ENCODE data around the gene ZNF512. TPM values are rescaled to one million over a fixed set of nuclear protein-coding genes. Genes with fewer than 3 reads are reported as not detected.

ZNF512 gene
- total and polyA plus RNA-seq, 2 of the 13 experiments (the other 11 are each of a cell fraction or from before 2014, with no cell fraction given): 29.8 to 31.0 TPM

GRCh38 chr2:27663285-27664153 is 80.7 kb downstream of the ZNF512 start, which contains the start of the genes SLC4A1AP and SUPT7L (continued):
- peak; percentile 29; the same call in 1 of the 2 replicates for TF ChIP-seq ZNF747 (CRISPR knock-in tag; IDR thresholded peaks at IDR 0.05; ENCODE audit: borderline replicate concordance)
- peak; percentile 85 for TF ChIP-seq FOXP4 (CRISPR knock-in tag; IDR thresholded peaks at IDR 0.05)
- TF ChIP-seq MZF1 (CRISPR knock-in tag; IDR thresholded peaks at IDR 0.05; ENCODE audit: borderline replicate concordance): no peak
- TF ChIP-seq NBN (conservative IDR thresholded peaks at IDR 0.05): no peak
- no peak for TF ChIP-seq HMGA1 (CRISPR knock-in tag; conservative IDR thresholded peaks at IDR 0.05)
- peak; percentile 62 for TF ChIP-seq SRSF1 (optimal IDR thresholded peaks at IDR 0.05; ENCODE audit: low read depth, low read length)
- peak; percentile 90; the same call in 1 of the 2 replicates for TF ChIP-seq HDAC6 (IDR thresholded peaks at IDR 0.05; ENCODE audit: low read depth, low read length)
- TF ChIP-seq TBX3 (IDR thresholded peaks at IDR 0.05; ENCODE audit: borderline replicate concordance): peak; percentile 68; the same call in 1 of the 2 replicates
- peak; percentile 98; the same call in 1 of the 2 replicates for TF ChIP-seq ZNF839 (CRISPR knock-in tag; IDR thresholded peaks at IDR 0.05; ENCODE audit: borderline replicate concordance)
- peak; percentile 79 to 81 for TF ChIP-seq POLR2A (IDR thresholded peaks at IDR 0.05; ENCODE audit: insufficient read depth in 1 of 2, low read depth in 2 of 2, low read length in 2 of 2)
- no peak for TF ChIP-seq SMC3 (IDR thresholded peaks at IDR 0.05; ENCODE audit: low read length)
- TF ChIP-seq SP140L (CRISPR knock-in tag; IDR thresholded peaks at IDR 0.05; ENCODE audit: borderline replicate concordance): peak; percentile 84
- TF ChIP-seq ZMAT5 (CRISPR knock-in tag; IDR thresholded peaks at IDR 0.05; ENCODE audit: borderline replicate concordance, low read depth): no peak
- peak; percentile 25; the same call in 1 of the 2 replicates for TF ChIP-seq ZNF564 (CRISPR knock-in tag; IDR thresholded peaks at IDR 0.05)
- TF ChIP-seq GATAD1 (CRISPR knock-in tag; IDR thresholded peaks at IDR 0.05): peak; percentile 100
- TF ChIP-seq ZNF782 (CRISPR knock-in tag; IDR thresholded peaks at IDR 0.05; ENCODE audit: borderline replicate concordance): peak; percentile 52
- TF ChIP-seq ZNF703 (CRISPR knock-in tag; IDR thresholded peaks at IDR 0.05; ENCODE audit: borderline replicate concordance): no peak
- TF ChIP-seq HNRNPLL (IDR thresholded peaks at IDR 0.05; ENCODE audit: low read depth, low read length, poor library complexity, severe bottlenecking): peak; percentile 41
- TF ChIP-seq GLI4 (CRISPR knock-in tag; IDR thresholded peaks at IDR 0.05; ENCODE audit: borderline replicate concordance): peak; percentile 94; the same call in 1 of the 2 replicates
- peak; percentile 48; the same call in 1 of the 2 replicates for TF ChIP-seq RNF2 (conservative IDR thresholded peaks at IDR 0.05; ENCODE audit: low read depth)
- TF ChIP-seq IRF2 (CRISPR knock-in tag; IDR thresholded peaks at IDR 0.05): peak; percentile 91
- no peak for TF ChIP-seq ARNT (IDR thresholded peaks at IDR 0.05)
- TF ChIP-seq ZBTB20 (CRISPR knock-in tag; IDR thresholded peaks at IDR 0.05; ENCODE audit: borderline replicate concordance, low read depth): no peak; the same call in 1 of the 2 replicates
- TF ChIP-seq ZNF768 (CRISPR knock-in tag; IDR thresholded peaks at IDR 0.05): peak; percentile 67
- no peak; the same call in 1 of the 2 replicates for TF ChIP-seq ZNF441 (CRISPR knock-in tag; IDR thresholded peaks at IDR 0.05; ENCODE audit: borderline replicate concordance)
- no peak for TF ChIP-seq RFX3 (CRISPR knock-in tag; IDR thresholded peaks at IDR 0.05)
- peak; percentile 81 for TF ChIP-seq KLF9 (CRISPR knock-in tag; IDR thresholded peaks at IDR 0.05; ENCODE audit: low read depth)
- TF ChIP-seq HOXA5 (CRISPR knock-in tag; IDR thresholded peaks at IDR 0.05): peak; percentile 95
